ENCODE results near the gene RNF222.

GRCh38 chr17:8377422-8377821 lies 20.2 kb downstream of the RNF222 start:
- TF ChIP-seq EZH2 (IDR thresholded peaks at IDR 0.05; ENCODE audit: low read depth, unreplicated experiment) (no peak), CTCF (conservative IDR thresholded peaks at IDR 0.05; ENCODE audit: low read depth in 2 of 2) (no peak), POLR2AphosphoS5 (IDR thresholded peaks at IDR 0.05; ENCODE audit: low read depth) (no peak), REST (IDR thresholded peaks at IDR 0.05; ENCODE audit: unreplicated experiment) (no peak), JUNB (IDR thresholded peaks at IDR 0.05; ENCODE audit: unreplicated experiment) (no peak), CREB1 (CRISPR knock-in tag; IDR thresholded peaks at IDR 0.05; ENCODE audit: low read depth) (no peak), STAT1 (IDR thresholded peaks at IDR 0.05; ENCODE audit: unreplicated experiment) (no peak), EZH2phosphoT487 (IDR thresholded peaks at IDR 0.05; ENCODE audit: unreplicated experiment) (no peak)

Measured in GM23338 (cell line).